ENCODE results near the gene ATG4C.

DNA sequence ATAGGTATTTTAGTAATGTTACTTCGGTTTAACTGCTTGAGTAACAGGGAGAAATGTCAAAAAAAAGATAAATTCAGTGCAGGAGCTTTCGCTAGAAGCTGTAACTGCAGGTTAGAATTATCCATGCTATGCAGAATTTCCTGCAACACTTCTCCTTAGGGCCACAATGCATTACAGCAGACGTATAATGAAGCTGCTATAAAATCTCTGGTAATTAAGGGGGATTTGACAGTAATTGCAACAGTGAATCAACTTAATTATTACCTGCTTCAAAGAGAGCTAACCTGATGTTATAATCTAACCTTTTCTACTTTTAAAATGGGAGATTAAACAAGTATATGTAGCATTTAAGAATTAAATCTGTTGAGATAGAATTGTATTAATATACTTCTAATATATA, 92.6 kb downstream of the ATG4C start:
- TF ChIP-seq, protein P1, sequence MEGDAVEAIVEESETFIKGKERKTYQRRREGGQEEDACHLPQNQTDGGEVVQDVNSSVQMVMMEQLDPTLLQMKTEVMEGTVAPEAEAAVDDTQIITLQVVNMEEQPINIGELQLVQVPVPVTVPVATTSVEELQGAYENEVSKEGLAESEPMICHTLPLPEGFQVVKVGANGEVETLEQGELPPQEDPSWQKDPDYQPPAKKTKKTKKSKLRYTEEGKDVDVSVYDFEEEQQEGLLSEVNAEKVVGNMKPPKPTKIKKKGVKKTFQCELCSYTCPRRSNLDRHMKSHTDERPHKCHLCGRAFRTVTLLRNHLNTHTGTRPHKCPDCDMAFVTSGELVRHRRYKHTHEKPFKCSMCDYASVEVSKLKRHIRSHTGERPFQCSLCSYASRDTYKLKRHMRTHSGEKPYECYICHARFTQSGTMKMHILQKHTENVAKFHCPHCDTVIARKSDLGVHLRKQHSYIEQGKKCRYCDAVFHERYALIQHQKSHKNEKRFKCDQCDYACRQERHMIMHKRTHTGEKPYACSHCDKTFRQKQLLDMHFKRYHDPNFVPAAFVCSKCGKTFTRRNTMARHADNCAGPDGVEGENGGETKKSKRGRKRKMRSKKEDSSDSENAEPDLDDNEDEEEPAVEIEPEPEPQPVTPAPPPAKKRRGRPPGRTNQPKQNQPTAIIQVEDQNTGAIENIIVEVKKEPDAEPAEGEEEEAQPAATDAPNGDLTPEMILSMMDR (IDR thresholded peaks at IDR 0.05) = no peak
- no peak for TF ChIP-seq POLR2A (IDR thresholded peaks at IDR 0.05)

Data from breast epithelium (tissue), 3 donors.